DND-41 (cell line): Measurements from ENCODE around the gene KAZN.

Experiments
- CTCF ChIP-seq: IDR thresholded peaks from 2 replicates; pipeline ENCODE4 v1.5.1; 2012; ENCODE audit warnings: borderline replicate concordance, low read length, moderate library complexity, mild to moderate bottlenecking; ENCODE audit not compliant: poor library complexity, severe bottlenecking; ENCODE audit errors: extremely low read depth
- EZH2 ChIP-seq: IDR thresholded peaks from 3 replicates; pipeline ENCODE4 v1.6.1; 2012; ENCODE audit warnings: borderline replicate concordance, low read depth, mild to moderate bottlenecking, moderate library complexity, low read length, inconsistent platforms; ENCODE audit not compliant: severe bottlenecking

- TF ChIP-seq EZH2, result no peak
- no peak for TF ChIP-seq CTCF
Measured at GRCh38 chr1:14625572-14625971, 27.1 kb downstream of the KAZN start.
